Subcutaneous adipose tissue (tissue), 4 donors: Measurements from ENCODE around the gene NTRK1. TPM values are rescaled to one million over a fixed set of nuclear protein-coding genes. Genes with fewer than 3 reads are reported as not detected.

ENCODE experiments used
- CTCF ChIP-seq: fragments of 450-650 bp; IDR thresholded peaks from one replicate; pipeline ENCODE4 v1.5.1; 2016; ENCODE audit warnings: low read depth, mild to moderate bottlenecking, control low read depth, antibody characterized with exemption, moderate library complexity
- total RNA-seq, 4 donors: library from RNA; depleted of rRNA; stranded (reverse); fragments of >200 nt; gene quantifications; one replicate each; pipeline ENCODE4 v1.1.0, GENCODE V29; 2016

Gene NTRK1
- total RNA-seq, 4 donors from 2014 or later, result 0.49 to 0.85 TPM; not detected in 2

GRCh38 chr1:156874572-156875340 is 14.1 kb downstream of the NTRK1 start:
- TF ChIP-seq CTCF, result no peak

DNA sequence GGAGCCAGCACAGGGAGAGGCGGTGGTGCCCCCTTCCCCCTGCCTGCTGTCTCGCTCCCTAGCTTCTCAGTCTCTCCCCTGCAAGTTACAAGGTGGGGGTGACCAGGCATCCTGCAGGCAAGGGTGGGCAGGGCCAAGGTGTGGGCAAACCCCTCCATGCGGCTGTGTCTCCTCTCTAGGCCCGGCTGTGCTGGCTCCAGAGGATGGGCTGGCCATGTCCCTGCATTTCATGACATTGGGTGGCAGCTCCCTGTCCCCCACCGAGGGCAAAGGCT is 14.6 kb downstream of the NTRK1 start:
- TF ChIP-seq CTCF, result no peak

- TF ChIP-seq CTCF, result no peak
These were observed 15.6 kb downstream of the NTRK1 start for GRCh38 chr1:156876281-156876680.

GRCh38 chr1:156877433-156878170 is 16.9 kb downstream of the NTRK1 start:
- TF ChIP-seq CTCF, result no peak

DNA sequence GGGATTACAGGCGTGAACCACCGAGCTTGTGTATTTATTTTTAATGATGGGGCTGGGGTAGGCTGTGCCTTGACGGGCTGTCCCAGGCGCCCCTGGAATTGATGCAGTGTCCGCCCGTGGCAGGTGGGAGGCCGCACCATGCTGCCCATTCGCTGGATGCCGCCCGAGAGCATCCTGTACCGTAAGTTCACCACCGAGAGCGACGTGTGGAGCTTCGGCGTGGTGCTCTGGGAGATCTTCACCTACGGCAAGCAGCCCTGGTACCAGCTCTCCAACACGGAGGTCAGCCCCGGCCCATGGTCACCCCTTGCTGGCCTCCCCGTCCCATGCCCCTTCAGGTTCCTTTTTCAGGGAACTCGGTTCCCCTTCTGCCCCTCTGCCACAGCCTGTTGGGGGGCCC is 19.2 kb downstream of the NTRK1 start:
- TF ChIP-seq CTCF, result no peak

- TF ChIP-seq CTCF, result no peak
These were observed 19.8 kb downstream of the NTRK1 start for GRCh38 chr1:156880473-156880872.

- no peak for TF ChIP-seq CTCF
These were observed 20.4 kb downstream of the NTRK1 start for GRCh38 chr1:156881101-156881500.
